ENCODE measurements around the gene DAPK1.

The DAPK1 gene

GRCh38 chr9:87618931-87619330 is 121.3 kb downstream of the DAPK1 start:
- DNase-seq, result no peak

GRCh38 chr9:87619346-87619745 is 121.7 kb downstream of the DAPK1 start:
- no peak for DNase-seq

- DNase-seq, result no peak
Observed at GRCh38 chr9:87620731-87621322, 123.2 kb downstream of the DAPK1 start.

- DNase-seq, result no peak
Observed at GRCh38 chr9:87622098-87622497, 124.4 kb downstream of the DAPK1 start.

GRCh38 chr9:87622923-87623322 is 125.3 kb downstream of the DAPK1 start:
- no peak for DNase-seq

GRCh38 chr9:87628346-87628745 is 130.7 kb downstream of the DAPK1 start:
- no peak for DNase-seq

GRCh38 chr9:87629104-87629503 is 131.4 kb downstream of the DAPK1 start:
- DNase-seq, result no peak

GRCh38 chr9:87630266-87630665 is 132.6 kb downstream of the DAPK1 start:
- no peak for DNase-seq

- DNase-seq, result no peak
Observed at GRCh38 chr9:87630846-87631245, 133.2 kb downstream of the DAPK1 start.

- DNase-seq, result no peak
Observed at GRCh38 chr9:87635656-87636501, 138.2 kb downstream of the DAPK1 start.

GRCh38 chr9:87638292-87638691 is 140.6 kb downstream of the DAPK1 start:
- DNase-seq, result no peak

GRCh38 chr9:87639949-87640348 is 142.3 kb downstream of the DAPK1 start:
- no peak for DNase-seq

GRCh38 chr9:87640385-87640795 is 142.7 kb downstream of the DAPK1 start:
- no peak for DNase-seq

GRCh38 chr9:87641067-87641466 is 143.4 kb downstream of the DAPK1 start:
- DNase-seq, result no peak

GRCh38 chr9:87642330-87643106 is 144.9 kb downstream of the DAPK1 start:
- no peak for DNase-seq

- no peak for DNase-seq
Observed at GRCh38 chr9:87643107-87643650, 145.5 kb downstream of the DAPK1 start.

- no peak for DNase-seq
Observed at GRCh38 chr9:87643778-87644570, 146.3 kb downstream of the DAPK1 start.

- no peak for DNase-seq
Observed at GRCh38 chr9:87644659-87645058, 147.0 kb downstream of the DAPK1 start.

GRCh38 chr9:87646546-87646945 is 148.9 kb downstream of the DAPK1 start:
- DNase-seq, result no peak

- DNase-seq, result no peak
Observed at GRCh38 chr9:87647114-87647513, 149.4 kb downstream of the DAPK1 start.

GRCh38 chr9:87648606-87649005 is 150.9 kb downstream of the DAPK1 start:
- DNase-seq, result no peak

GRCh38 chr9:87650611-87651295 is 153.1 kb downstream of the DAPK1 start:
- DNase-seq, result no peak

Measured in NCI-H2227 treated with DMSO at 0.1 percent for 48 hours (cell line).